Activated CD4-positive, alpha-beta T cell treated with anti-CD3 and anti-CD28 coated beads for 36 hours (primary cell): Measurements from ENCODE around the gene PDLIM3. TPM values are rescaled to one million over a fixed set of nuclear protein-coding genes. Genes with fewer than 3 reads are reported as not detected.
"Not testable (repeated sequence)": the region's sequence is repeated elsewhere in the genome, so short reads cannot be mapped to it uniquely, and the experiment has no call there.

Experiments
- ATAC-seq: fragments of 200-7000 bp; cut with Tn5 transposase; one replicate; pipeline ENCODE4 v1.10.0; 2021; ENCODE audit warnings: mild to moderate bottlenecking, moderate library complexity
- CTCF ChIA-PET: fragments of 350-600 bp; sonication (Branson Sonifier 250); formaldehyde crosslinking; loops from one replicate; lab custom pipeline; 2021; ENCODE audit warnings: antibody characterized with exemption; lab: Charles Lee
- POLR2A ChIA-PET: fragments of 350-600 bp; sonication (Branson Sonifier 250); formaldehyde crosslinking; loops from one replicate; lab custom pipeline; 2021; ENCODE audit warnings: antibody characterized with exemption, inconsistent platforms; lab: Charles Lee
- DNase-seq: peaks from one replicate; pipeline ENCODE4 v3.0.0-alpha.2; 2020
- H3K27ac Mint-ChIP-seq: one replicate; pipeline ENCODE4 v1.8.0; 2021; ENCODE audit warnings: mixed read lengths
- H3K27me3 Mint-ChIP-seq: one replicate; pipeline ENCODE4 v1.8.0; 2021; ENCODE audit warnings: mixed read lengths
- H3K36me3 Mint-ChIP-seq: one replicate; pipeline ENCODE4 v1.8.0; 2021; ENCODE audit warnings: low read depth, mixed read lengths
- H3K4me1 Mint-ChIP-seq: one replicate; pipeline ENCODE4 v1.8.0; 2021; ENCODE audit warnings: mixed read lengths
- H3K4me3 Mint-ChIP-seq: one replicate; pipeline ENCODE4 v1.8.0; 2021; ENCODE audit warnings: mild to moderate bottlenecking, moderate library complexity, mixed read lengths
- H3K9me3 Mint-ChIP-seq: one replicate; pipeline ENCODE4 v1.8.0; 2021; ENCODE audit warnings: low read depth, mixed read lengths
- intact Hi-C, 2 experiments: fragments of 100-400 bp; cut with DNase I in 1 of 2; cut with micrococcal nuclease in 1 of 2; formaldehyde crosslinking; loops; one replicate each; pipeline versions ENCODE4 v1.14.2 to v1.15.1; 2022 to 2024; cut with DNase I, micrococcal nuclease
- total RNA-seq, 2 experiments: library from RNA; stranded (reverse); gene quantifications; one replicate each; pipeline ENCODE4 v1.2.3, GENCODE V29; 2021

PDLIM3 gene
- total RNA-seq, 2 experiments from 2014 or later: not detected

DNA sequence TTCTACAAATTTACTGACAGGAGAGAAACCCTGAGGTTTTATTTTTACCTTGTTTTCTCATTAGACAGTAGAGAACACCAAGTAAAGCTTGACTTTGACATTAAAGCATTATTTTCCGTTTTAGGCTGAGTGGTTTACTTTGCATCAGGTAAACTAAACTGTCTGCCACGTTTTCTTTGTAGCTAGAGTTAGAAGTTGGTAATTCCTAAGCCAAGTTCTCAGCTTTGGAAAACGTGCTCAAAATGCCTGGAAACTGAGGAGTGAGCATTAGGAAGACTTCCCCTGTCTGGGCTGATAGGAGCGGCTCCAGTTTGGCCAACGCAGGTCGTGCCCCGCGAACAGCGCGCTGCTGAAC, 819 bp downstream of the PDLIM3 start:
- ATAC-seq: no peak
- POLR2A ChIA-PET: no interaction called here
- intact Hi-C loops: loop anchor here in 1 of 2 experiments (2.0 kb wide), 1 partner anchor 62 kb away; no protein-coding TSS in a partner anchor
- H3K27ac Mint-ChIP-seq: no peak overlapping the region
- H3K9me3 Mint-ChIP-seq: no peaks in the 10 kb centered on the region
- H3K36me3 Mint-ChIP-seq: no peaks in the 10 kb centered on the region
- H3K4me3 Mint-ChIP-seq: peak overlapping the region; percentile 42
- peaks cover 3% of the 10 kb centered on the region for H3K4me1 Mint-ChIP-seq
- CTCF ChIA-PET: interaction anchor here (1.5 kb wide), 1 partner anchor 13 kb away, joined by 4 read pairs; no protein-coding TSS in a partner anchor
- DNase-seq: no peak
- peaks cover 32% of the 10 kb centered on the region for H3K27me3 Mint-ChIP-seq

DNA sequence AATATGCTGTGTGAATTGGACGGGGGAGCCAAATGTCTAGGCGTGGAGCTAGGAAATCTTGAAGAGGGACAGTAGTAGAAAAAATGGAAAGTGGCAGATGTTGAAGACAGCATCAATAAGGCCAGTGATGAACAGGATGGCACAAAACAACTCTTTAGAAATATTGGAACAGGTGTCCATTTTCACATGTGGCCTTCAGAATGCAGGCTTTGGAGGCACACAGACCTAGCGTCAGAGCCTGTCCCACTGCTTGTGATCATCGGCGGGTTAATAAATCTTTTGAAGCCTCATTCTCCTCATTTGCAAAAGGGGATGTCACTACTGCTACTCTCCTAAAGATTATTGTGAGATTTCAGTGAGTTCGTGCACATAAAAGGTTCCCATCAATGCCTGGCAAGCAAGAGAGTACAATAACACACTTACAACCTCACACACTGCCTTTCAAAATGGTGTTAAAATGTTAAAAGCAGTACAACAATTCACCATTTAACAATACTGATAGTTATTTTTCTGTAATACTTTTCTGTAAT, 2.4 kb downstream of the PDLIM3 start:
- ChIA-PET CTCF (interaction anchor here (1.5 kb wide), 1 partner anchor 11 kb away, joined by 4 read pairs; no protein-coding TSS in a partner anchor), POLR2A (no interaction called here)
- no peaks in the 10 kb centered on the region for H3K36me3 Mint-ChIP-seq
- H3K4me1 Mint-ChIP-seq: peaks cover 3% of the 10 kb centered on the region
- H3K4me3 Mint-ChIP-seq: no peak overlapping the region
- H3K27me3 Mint-ChIP-seq: peaks cover 37% of the 10 kb centered on the region
- no peaks in the 10 kb centered on the region for H3K9me3 Mint-ChIP-seq
- ATAC-seq (no peak), DNase-seq (no peak)
- intact Hi-C loops: no loop called here
- no peak overlapping the region for H3K27ac Mint-ChIP-seq

GRCh38 chr4:185532293-185532692, 3.0 kb downstream of the PDLIM3 start:
- Mint-ChIP-seq H3K36me3 (no peaks in the 10 kb centered on the region), H3K9me3 (no peaks in the 10 kb centered on the region), H3K27me3 (peaks cover 37% of the 10 kb centered on the region), H3K4me3 (no peak overlapping the region), H3K4me1 (peaks cover 3% of the 10 kb centered on the region), H3K27ac (no peak overlapping the region)
- intact Hi-C loops: no loop called here
- POLR2A ChIA-PET: no interaction called here
- CTCF ChIA-PET: no interaction called here
- no peak for DNase-seq
- ATAC-seq: no peak

DNA sequence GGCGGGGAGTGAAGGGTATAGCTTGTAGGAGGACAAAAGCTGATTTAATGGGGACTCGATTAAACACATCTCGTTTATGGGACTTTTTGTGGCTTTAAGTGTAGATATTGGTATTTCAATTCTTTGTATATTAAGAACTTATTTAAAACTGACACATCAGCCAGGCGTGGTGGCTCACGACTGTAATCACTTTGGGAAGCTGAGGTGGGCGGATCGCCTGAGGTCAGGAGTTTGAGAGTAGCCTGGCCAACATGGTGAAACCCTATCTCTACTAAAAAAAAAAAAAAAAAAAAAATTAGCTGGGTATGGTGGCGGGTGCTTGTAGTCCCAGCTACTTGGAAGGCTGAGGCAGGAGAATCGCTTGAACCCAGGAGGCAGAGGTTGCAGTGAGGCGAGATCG, 3.7 kb downstream of the PDLIM3 start:
- H3K36me3 Mint-ChIP-seq, H3K9me3 Mint-ChIP-seq, H3K4me1 Mint-ChIP-seq, CTCF ChIA-PET, ATAC-seq, H3K4me3 Mint-ChIP-seq, POLR2A ChIA-PET, DNase-seq, intact Hi-C loops, H3K27ac Mint-ChIP-seq: not testable (repeated sequence)
- peaks cover 37% of the 10 kb centered on the region for H3K27me3 Mint-ChIP-seq

GRCh38 chr4:185529413-185529812, 5.9 kb downstream of the PDLIM3 start:
- Mint-ChIP-seq H3K36me3 (no peaks in the 10 kb centered on the region), H3K27me3 (peaks cover 29% of the 10 kb centered on the region), H3K4me3 (no peak overlapping the region), H3K27ac (no peak overlapping the region), H3K9me3 (peaks cover 11% of the 10 kb centered on the region), H3K4me1 (no peaks in the 10 kb centered on the region)
- ChIA-PET CTCF (interaction anchor here (0.7 kb wide), 1 partner anchor 467 kb away, joined by 3 read pairs; no protein-coding TSS in a partner anchor), POLR2A (no interaction called here)
- intact Hi-C loops: no loop called here
- DNase-seq: no peak
- no peak for ATAC-seq

- H3K9me3 Mint-ChIP-seq: peaks cover 11% of the 10 kb centered on the region
- intact Hi-C loops: no loop called here
- no peak for DNase-seq
- peaks cover 28% of the 10 kb centered on the region for H3K27me3 Mint-ChIP-seq
- ChIA-PET CTCF (interaction anchor here (1.3 kb wide), 1 partner anchor 72 kb away, joined by 4 read pairs; no protein-coding TSS in a partner anchor), POLR2A (no interaction called here)
- ATAC-seq: no peak
- no peaks in the 10 kb centered on the region for H3K36me3 Mint-ChIP-seq
- no peaks in the 10 kb centered on the region for H3K4me1 Mint-ChIP-seq
- no peak overlapping the region for H3K27ac Mint-ChIP-seq
- H3K4me3 Mint-ChIP-seq: no peak overlapping the region
Observed at GRCh38 chr4:185524888-185525863, 10.1 kb downstream of the PDLIM3 start.

GRCh38 chr4:185523862-185524261, 11.4 kb downstream of the PDLIM3 start:
- DNase-seq (no peak), ATAC-seq (no peak)
- Mint-ChIP-seq H3K36me3 (no peaks in the 10 kb centered on the region), H3K27me3 (peaks cover 25% of the 10 kb centered on the region), H3K4me3 (no peak overlapping the region), H3K9me3 (peaks cover 11% of the 10 kb centered on the region), H3K4me1 (no peaks in the 10 kb centered on the region), H3K27ac (no peak overlapping the region)
- ChIA-PET POLR2A (no interaction called here), CTCF (no interaction called here)
- intact Hi-C loops: no loop called here

- CTCF ChIA-PET: interaction anchor here (1.3 to 1.4 kb wide), 2 partner anchors 11 to 516 kb away, joined by 4 read pairs; no protein-coding TSS in a partner anchor
- H3K4me1 Mint-ChIP-seq: no peaks in the 10 kb centered on the region
- ATAC-seq: no peak
- intact Hi-C loops: no loop called here
- POLR2A ChIA-PET: no interaction called here
- no peak for DNase-seq
- H3K36me3 Mint-ChIP-seq: no peaks in the 10 kb centered on the region
- no peak overlapping the region for H3K4me3 Mint-ChIP-seq
- H3K9me3 Mint-ChIP-seq: peaks cover 11% of the 10 kb centered on the region
- no peak overlapping the region for H3K27ac Mint-ChIP-seq
- H3K27me3 Mint-ChIP-seq: peaks cover 24% of the 10 kb centered on the region
Observed at GRCh38 chr4:185522451-185522850, 12.9 kb downstream of the PDLIM3 start.

- peaks cover 27% of the 10 kb centered on the region for H3K27me3 Mint-ChIP-seq
- intact Hi-C loops: no loop called here
- DNase-seq (no peak), ATAC-seq (no peak)
- ChIA-PET POLR2A (no interaction called here), CTCF (no interaction called here)
- H3K9me3 Mint-ChIP-seq: no peaks in the 10 kb centered on the region
- no peaks in the 10 kb centered on the region for H3K36me3 Mint-ChIP-seq
- no peaks in the 10 kb centered on the region for H3K4me1 Mint-ChIP-seq
- no peak overlapping the region for H3K27ac Mint-ChIP-seq
- no peak overlapping the region for H3K4me3 Mint-ChIP-seq
Observed at GRCh38 chr4:185520119-185520518, 15.2 kb downstream of the PDLIM3 start.

DNA sequence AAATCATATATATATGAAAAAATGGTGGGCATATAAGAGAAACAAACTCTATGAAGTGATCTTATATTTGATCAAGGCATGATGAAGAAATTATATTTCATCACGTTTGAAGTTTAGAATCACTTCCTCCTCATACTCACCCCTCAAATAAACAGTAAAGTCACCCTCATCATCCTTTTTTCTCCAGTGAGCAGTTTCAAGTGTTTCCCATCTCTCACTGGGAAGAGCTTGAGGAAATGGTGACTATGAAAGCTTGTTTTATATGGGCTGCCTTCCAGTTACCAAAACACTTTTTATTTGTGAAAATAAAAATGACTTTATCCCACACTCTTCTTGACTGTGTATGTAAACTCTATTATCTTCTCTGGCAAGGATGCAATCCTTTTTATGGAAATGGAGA, 16.8 kb downstream of the PDLIM3 start:
- no peak overlapping the region for H3K27ac Mint-ChIP-seq
- H3K4me1 Mint-ChIP-seq: peaks cover 7% of the 10 kb centered on the region
- DNase-seq (no peak), ATAC-seq (no peak)
- H3K36me3 Mint-ChIP-seq: no peaks in the 10 kb centered on the region
- intact Hi-C loops: no loop called here
- peaks cover 37% of the 10 kb centered on the region for H3K27me3 Mint-ChIP-seq
- H3K9me3 Mint-ChIP-seq: no peaks in the 10 kb centered on the region
- ChIA-PET POLR2A (no interaction called here), CTCF (interaction anchor here (0.6 kb wide), 1 partner anchor 350 kb away, joined by 3 read pairs; no protein-coding TSS in a partner anchor)
- H3K4me3 Mint-ChIP-seq: no peak overlapping the region

GRCh38 chr4:185518069-185518468, 17.2 kb downstream of the PDLIM3 start:
- H3K9me3 Mint-ChIP-seq: no peaks in the 10 kb centered on the region
- ChIA-PET CTCF (no interaction called here), POLR2A (no interaction called here)
- H3K27me3 Mint-ChIP-seq: peaks cover 39% of the 10 kb centered on the region
- no peak overlapping the region for H3K27ac Mint-ChIP-seq
- H3K4me1 Mint-ChIP-seq: peaks cover 10% of the 10 kb centered on the region
- DNase-seq (no peak), ATAC-seq (no peak)
- no peaks in the 10 kb centered on the region for H3K36me3 Mint-ChIP-seq
- intact Hi-C loops: no loop called here
- H3K4me3 Mint-ChIP-seq: no peak overlapping the region
